Activated naive CD8-positive, alpha-beta T cell treated with anti-CD3 and anti-CD28 coated beads, Interleukin-2, amount 50 U/mL, for 24 hours (primary cell): ENCODE data around the gene COASY.

Source experiments
- ATAC-seq: fragments of 150-1000 bp; cut with Tn5 transposase; one replicate; pipeline ENCODE4 v1.10.0; 2021
- DNase-seq: peaks from one replicate; pipeline ENCODE4 v3.0.0; 2021
- H3K27ac Mint-ChIP-seq: one replicate; pipeline ENCODE4 v1.8.0; 2021; ENCODE audit warnings: mild to moderate bottlenecking, mixed read lengths
- H3K27me3 Mint-ChIP-seq: one replicate; pipeline ENCODE4 v1.8.0; 2021; ENCODE audit warnings: mixed read lengths
- H3K36me3 Mint-ChIP-seq: one replicate; pipeline ENCODE4 v1.8.0; 2021; ENCODE audit warnings: low read depth, mixed read lengths
- H3K4me1 Mint-ChIP-seq: one replicate; pipeline ENCODE4 v1.8.0; 2021; ENCODE audit warnings: mixed read lengths
- H3K4me3 Mint-ChIP-seq: one replicate; pipeline ENCODE4 v1.8.0; 2021; ENCODE audit warnings: mild to moderate bottlenecking, moderate library complexity, mixed read lengths
- H3K9me3 Mint-ChIP-seq: one replicate; pipeline ENCODE4 v1.8.0; 2021; ENCODE audit warnings: mixed read lengths

Gene COASY

GRCh38 chr17:42568341-42569111 is 6.6 kb downstream of the COASY start:
- no peak for ATAC-seq
- H3K36me3 Mint-ChIP-seq = peaks cover 55% of the 10 kb centered on the region
- no peak for DNase-seq
- peak overlapping the region; percentile 63 for H3K4me3 Mint-ChIP-seq
- H3K4me1 Mint-ChIP-seq = peaks cover 42% of the 10 kb centered on the region
- H3K9me3 Mint-ChIP-seq = no peaks in the 10 kb centered on the region
- no peaks in the 10 kb centered on the region for H3K27me3 Mint-ChIP-seq
- peak overlapping the region; percentile 64 for H3K27ac Mint-ChIP-seq

GRCh38 chr17:42571435-42572225 is 9.7 kb downstream of the COASY start:
- Mint-ChIP-seq H3K9me3 (no peaks in the 10 kb centered on the region), H3K36me3 (peaks cover 72% of the 10 kb centered on the region), H3K27ac (no peak overlapping the region), H3K27me3 (no peaks in the 10 kb centered on the region), H3K4me3 (no peak overlapping the region), H3K4me1 (peaks cover 45% of the 10 kb centered on the region)
- ATAC-seq = no peak
- DNase-seq = no peak

GRCh38 chr17:42573095-42573494 is 11.1 kb downstream of the COASY start:
- H3K4me3 Mint-ChIP-seq = no peak overlapping the region
- no peak for ATAC-seq
- peaks cover 77% of the 10 kb centered on the region for H3K36me3 Mint-ChIP-seq
- H3K4me1 Mint-ChIP-seq = peaks cover 45% of the 10 kb centered on the region
- H3K9me3 Mint-ChIP-seq = no peaks in the 10 kb centered on the region
- H3K27ac Mint-ChIP-seq = peak overlapping the region; percentile 83
- H3K27me3 Mint-ChIP-seq = no peaks in the 10 kb centered on the region
- no peak for DNase-seq

- no peak for DNase-seq
- peaks cover 69% of the 10 kb centered on the region for H3K36me3 Mint-ChIP-seq
- peaks cover 45% of the 10 kb centered on the region for H3K4me1 Mint-ChIP-seq
- no peak overlapping the region for H3K4me3 Mint-ChIP-seq
- H3K27ac Mint-ChIP-seq = no peak overlapping the region
- ATAC-seq = no peak
- no peaks in the 10 kb centered on the region for H3K9me3 Mint-ChIP-seq
- no peaks in the 10 kb centered on the region for H3K27me3 Mint-ChIP-seq
Observed at GRCh38 chr17:42574463-42574862, 12.5 kb downstream of the COASY start.

- peaks cover 43% of the 10 kb centered on the region for H3K4me1 Mint-ChIP-seq
- H3K9me3 Mint-ChIP-seq = no peaks in the 10 kb centered on the region
- peaks cover 51% of the 10 kb centered on the region for H3K36me3 Mint-ChIP-seq
- H3K27me3 Mint-ChIP-seq = no peaks in the 10 kb centered on the region
- ATAC-seq = no peak
- peak overlapping the region; percentile 95 for H3K27ac Mint-ChIP-seq
- H3K4me3 Mint-ChIP-seq = peak overlapping the region; percentile 96
- no peak for DNase-seq
Observed at GRCh38 chr17:42577140-42577531, 15.2 kb downstream of the COASY start.

- Mint-ChIP-seq H3K27ac (peak within 1 kb of the TSS; percentile 95), H3K27me3 (no peaks in the 10 kb centered on the region), H3K9me3 (no peaks in the 10 kb centered on the region), H3K4me3 (peak within 1 kb of the TSS; percentile 96), H3K4me1 (peaks cover 42% of the 10 kb centered on the region), H3K36me3 (peaks cover 50% of the 10 kb centered on the region)
- peak; percentile 93 for ATAC-seq
- DNase-seq = peak; percentile 96
Observed at GRCh38 chr17:42577532-42578281, 15.8 kb downstream of the COASY start, which contains the start of gene PSMC3IP. PSMC3IP (minus strand) TSS chr17:42577729; CDS start chr17:42577686, 43 bp downstream.

- Mint-ChIP-seq H3K4me1 (peaks cover 37% of the 10 kb centered on the region), H3K9me3 (no peaks in the 10 kb centered on the region), H3K27ac (peak overlapping the region; percentile 95), H3K36me3 (peaks cover 46% of the 10 kb centered on the region), H3K4me3 (peak overlapping the region; percentile 96), H3K27me3 (no peaks in the 10 kb centered on the region)
- peak; percentile 85 for DNase-seq
- peak; percentile 69 for ATAC-seq
Observed at GRCh38 chr17:42578282-42578869, 16.4 kb downstream of the COASY start.

GRCh38 chr17:42579794-42580551 is 18.0 kb downstream of the COASY start:
- no peak for ATAC-seq
- H3K36me3 Mint-ChIP-seq = peaks cover 35% of the 10 kb centered on the region
- H3K9me3 Mint-ChIP-seq = no peaks in the 10 kb centered on the region
- DNase-seq = no peak
- H3K4me1 Mint-ChIP-seq = peaks cover 35% of the 10 kb centered on the region
- peak overlapping the region; percentile 48 for H3K27ac Mint-ChIP-seq
- no peak overlapping the region for H3K4me3 Mint-ChIP-seq
- no peaks in the 10 kb centered on the region for H3K27me3 Mint-ChIP-seq

GRCh38 chr17:42581744-42582270 is 19.9 kb downstream of the COASY start:
- DNase-seq (no peak), ATAC-seq (no peak)
- H3K27me3 Mint-ChIP-seq = no peaks in the 10 kb centered on the region
- no peak overlapping the region for H3K4me3 Mint-ChIP-seq
- no peak overlapping the region for H3K27ac Mint-ChIP-seq
- peaks cover 20% of the 10 kb centered on the region for H3K36me3 Mint-ChIP-seq
- no peaks in the 10 kb centered on the region for H3K9me3 Mint-ChIP-seq
- H3K4me1 Mint-ChIP-seq = peaks cover 22% of the 10 kb centered on the region

GRCh38 chr17:42584880-42585279 is 22.9 kb downstream of the COASY start:
- no peak overlapping the region for H3K4me3 Mint-ChIP-seq
- ATAC-seq (no peak), DNase-seq (no peak)
- H3K4me1 Mint-ChIP-seq = peaks cover 4% of the 10 kb centered on the region
- H3K9me3 Mint-ChIP-seq = no peaks in the 10 kb centered on the region
- H3K27me3 Mint-ChIP-seq = no peaks in the 10 kb centered on the region
- peaks cover 16% of the 10 kb centered on the region for H3K36me3 Mint-ChIP-seq
- no peak overlapping the region for H3K27ac Mint-ChIP-seq

- H3K27me3 Mint-ChIP-seq = no peaks in the 10 kb centered on the region
- no peak overlapping the region for H3K27ac Mint-ChIP-seq
- no peak overlapping the region for H3K4me3 Mint-ChIP-seq
- no peaks in the 10 kb centered on the region for H3K9me3 Mint-ChIP-seq
- ATAC-seq = no peak
- peaks cover 14% of the 10 kb centered on the region for H3K36me3 Mint-ChIP-seq
- peaks cover 4% of the 10 kb centered on the region for H3K4me1 Mint-ChIP-seq
- no peak for DNase-seq
Observed at GRCh38 chr17:42585353-42585752, 23.4 kb downstream of the COASY start.

- no peaks in the 10 kb centered on the region for H3K27me3 Mint-ChIP-seq
- H3K27ac Mint-ChIP-seq = no peak overlapping the region
- ATAC-seq (no peak), DNase-seq (no peak)
- H3K4me1 Mint-ChIP-seq = peaks cover 4% of the 10 kb centered on the region
- H3K36me3 Mint-ChIP-seq = peaks cover 18% of the 10 kb centered on the region
- no peaks in the 10 kb centered on the region for H3K9me3 Mint-ChIP-seq
- no peak overlapping the region for H3K4me3 Mint-ChIP-seq
Observed at GRCh38 chr17:42586514-42587230, 24.7 kb downstream of the COASY start.

- Mint-ChIP-seq H3K4me3 (no peak overlapping the region), H3K27ac (no peak overlapping the region), H3K9me3 (no peaks in the 10 kb centered on the region), H3K36me3 (peaks cover 13% of the 10 kb centered on the region), H3K4me1 (peaks cover 2% of the 10 kb centered on the region), H3K27me3 (no peaks in the 10 kb centered on the region)
- ATAC-seq (no peak), DNase-seq (no peak)
Observed at GRCh38 chr17:42590886-42591285, 28.9 kb downstream of the COASY start.
